Endothelial cell of umbilical vein (primary cell): Measurements from ENCODE around the gene ARHGEF16. TPM values are rescaled to one million over a fixed set of nuclear protein-coding genes. Genes with fewer than 3 reads are reported as not detected.

Source experiments
- BruUV-seq: library from RNA; stranded (reverse); fragments of 400-500 nt; replicated peaks from 2 replicates; lab custom pipeline; 2021; lab: Mats Ljungman, UMichigan
- CTCF ChIA-PET: fragments of 300-600, 350-600 bp; sonication (Branson Sonifier 250); formaldehyde crosslinking; loops from one replicate; lab custom pipeline; 2021; ENCODE audit warnings: antibody characterized with exemption, inconsistent platforms; lab: Charles Lee
- POLR2A ChIA-PET: fragments of 300-600, 350-600 bp; sonication (Branson Sonifier 250); formaldehyde crosslinking; loops from one replicate; lab custom pipeline; 2021; ENCODE audit warnings: antibody characterized with exemption, inconsistent platforms; lab: Charles Lee
- DNase-seq: peaks from one replicate; pipeline ENCODE4 v3.0.0-alpha.2; 2011; ENCODE audit warnings: low read depth, low spot score
- FAIRE-seq: peaks from 2 replicates; lab custom pipeline; 2011; peaks lifted over from hg19 to GRCh38; lab: Jason Lieb, UNC
- H2AFZ ChIP-seq: 2 replicates; pipeline ENCODE4 v1.6.0; 2012; ENCODE audit warnings: low read depth, low read length, control low read depth, inconsistent platforms
- H3K27ac ChIP-seq: 2 replicates; pipeline ENCODE4 v1.5.1; 2011; ENCODE audit warnings: low read depth, mild to moderate bottlenecking, control low read depth, low read length, moderate library complexity; ENCODE audit not compliant: insufficient read depth
- H3K27me3 ChIP-seq, 2 experiments: 2 replicates each; pipeline versions ENCODE4 v1.6.0 to v1.6.1; 2011; ENCODE audit warnings: low read length in 2 of 2, mixed read lengths in 1 of 2; ENCODE audit not compliant: control insufficient read depth in 2 of 2, insufficient read depth in 2 of 2
- H3K36me3 ChIP-seq, 2 experiments: 2 replicates in 1 of 2; 3 replicates in 1 of 2; pipeline ENCODE4 v1.5.1; 2011; ENCODE audit warnings: low read length in 2 of 2, mild to moderate bottlenecking in 1 of 2, moderate library complexity in 1 of 2; ENCODE audit not compliant: control insufficient read depth in 2 of 2, insufficient read depth in 2 of 2; ENCODE audit errors: extremely low read depth in 1 of 2
- H3K4me1 ChIP-seq: 3 replicates; pipeline ENCODE4 v1.5.1; 2011; ENCODE audit warnings: mild to moderate bottlenecking, low read length; ENCODE audit not compliant: control insufficient read depth, insufficient read depth; ENCODE audit errors: extremely low read depth
- H3K4me2 ChIP-seq: 2 replicates; pipeline ENCODE4 v1.6.1; 2011; ENCODE audit warnings: low read length, control low read depth, mixed read lengths; ENCODE audit not compliant: insufficient read depth
- H3K4me3 ChIP-seq, 3 experiments: fragments of 200-600 bp in 1 of 3; sonication (generic), shearing (Covaris generic) in 1 of 3; replicated peaks in 1 of 3; 2 replicates each; pipeline ENCODE4 v1.5.1; 2011 to 2016; ENCODE audit warnings: control low read depth in 3 of 3, low read length in 3 of 3, mild to moderate bottlenecking in 2 of 3, inconsistent platforms in 1 of 3, low read depth in 1 of 3, moderate library complexity in 1 of 3; ENCODE audit not compliant: insufficient read depth in 1 of 3
- H3K79me2 ChIP-seq: 2 replicates; pipeline ENCODE4 v1.6.0; 2012; ENCODE audit warnings: low read length, inconsistent platforms; ENCODE audit not compliant: control insufficient read depth, insufficient read depth
- H3K9ac ChIP-seq: replicated peaks from 2 replicates; pipeline ENCODE3; 2011; ENCODE audit warnings: low read length, control low read depth; ENCODE audit not compliant: insufficient read depth; ENCODE audit errors: extremely low read depth
- H3K9me1 ChIP-seq: replicated peaks from 3 replicates; pipeline ENCODE4 v1.6.0; 2011; ENCODE audit warnings: mild to moderate bottlenecking, low read length; ENCODE audit not compliant: control insufficient read depth, insufficient read depth; ENCODE audit errors: extremely low read depth
- H3K9me3 ChIP-seq: replicated peaks from 2 replicates; pipeline ENCODE4 v1.5.1; 2012; ENCODE audit warnings: low read length, inconsistent platforms; ENCODE audit not compliant: control insufficient read depth, insufficient read depth
- H4K20me1 ChIP-seq: replicated peaks from 2 replicates; pipeline ENCODE3; 2011; ENCODE audit warnings: mild to moderate bottlenecking, low read length; ENCODE audit not compliant: control insufficient read depth, insufficient read depth; ENCODE audit errors: extremely low read depth
- EZH2 ChIP-seq: IDR thresholded peaks from 2 replicates; pipeline ENCODE4 v1.6.1; 2012; ENCODE audit warnings: borderline replicate concordance, low read depth, mild to moderate bottlenecking, moderate library complexity, low read length, inconsistent platforms; ENCODE audit not compliant: severe bottlenecking
- FOS ChIP-seq: IDR thresholded peaks from 2 replicates; pipeline ENCODE4 v1.6.1; 2011; ENCODE audit warnings: mild to moderate bottlenecking, low read length, moderate library complexity, borderline replicate concordance; ENCODE audit not compliant: insufficient read depth
- GATA2 ChIP-seq: IDR thresholded peaks from 2 replicates; pipeline ENCODE4 v1.7.0; 2011; ENCODE audit warnings: low read depth, mild to moderate bottlenecking, moderate library complexity, mixed read lengths, low read length; ENCODE audit not compliant: insufficient read length, insufficient read depth
- JUN ChIP-seq: IDR thresholded peaks from 2 replicates; pipeline ENCODE4 v1.6.1; 2011; ENCODE audit warnings: borderline replicate concordance, low read depth; ENCODE audit not compliant: insufficient read length, insufficient read depth
- MYC ChIP-seq: IDR thresholded peaks from one replicate; pipeline ENCODE4 v1.6.1; 2011; ENCODE audit warnings: mild to moderate bottlenecking, low read depth, low read length
- POLR2A ChIP-seq: IDR thresholded peaks from 2 replicates; pipeline ENCODE4 v1.6.1; 2012; ENCODE audit warnings: low read depth, mild to moderate bottlenecking, control low read depth, low read length
- POLR2AphosphoS5 ChIP-seq: IDR thresholded peaks from 2 replicates; pipeline ENCODE4 v1.6.1; 2012; ENCODE audit warnings: low read depth, mild to moderate bottlenecking, control low read depth, low read length, moderate library complexity; ENCODE audit not compliant: insufficient read depth
- dilution Hi-C: fragments of 300-500 bp; cut with MboI; formaldehyde crosslinking; loops from one replicate; pipeline ENCODE4 v1.15.0; 2019; ENCODE audit warnings: low sequenced_read_pairs; ENCODE audit not compliant: extremely low pct_ligation_motif_present
- intact Hi-C: fragments of 100-400 bp; cut with micrococcal nuclease; formaldehyde crosslinking; loops from one replicate; pipeline ENCODE4 v1.10.0; 2022
- polyA plus RNA-seq, 4 experiments: library from polyadenylated mRNA; depleted of rRNA in 3 of 4; stranded (reverse) in 3 of 4; unstranded in 1 of 4; fragments of >200 nt; gene quantifications; 2 replicates each; pipeline versions ENCODE4 v1.2.1 to v1.2.3, GENCODE V29; 2011 to 2012; ENCODE audit warnings: missing spikeins in 1 of 4
- total RNA-seq: library from RNA; stranded (reverse); gene quantifications from 2 replicates; pipeline ENCODE4 v1.2.3, GENCODE V29; 2021
- TF ChIP-seq, protein P1 (sequence below), 2 donors: IDR thresholded peaks; 1 replicate in 1 of 2; 2 replicates in 1 of 2; pipeline ENCODE4 v1.5.1; 2011; ENCODE audit warnings: low read length in 2 of 2, mild to moderate bottlenecking in 2 of 2, moderate library complexity in 2 of 2, control low read depth in 1 of 2, inconsistent platforms in 1 of 2, low read depth in 1 of 2; ENCODE audit not compliant: insufficient read depth in 1 of 2; ENCODE audit errors: extremely low read depth in 1 of 2
- TF ChIP-seq, protein P2 (sequence below): IDR thresholded peaks from 2 replicates; pipeline ENCODE4 v1.6.1; 2011; ENCODE audit not compliant: insufficient read depth, insufficient read length

The ARHGEF16 gene
- total and polyA plus RNA-seq, 2 donors (not counting 3 experiments of a cell fraction or from before 2014, with no cell fraction given), result 0.52 to 1.3 TPM

DNA sequence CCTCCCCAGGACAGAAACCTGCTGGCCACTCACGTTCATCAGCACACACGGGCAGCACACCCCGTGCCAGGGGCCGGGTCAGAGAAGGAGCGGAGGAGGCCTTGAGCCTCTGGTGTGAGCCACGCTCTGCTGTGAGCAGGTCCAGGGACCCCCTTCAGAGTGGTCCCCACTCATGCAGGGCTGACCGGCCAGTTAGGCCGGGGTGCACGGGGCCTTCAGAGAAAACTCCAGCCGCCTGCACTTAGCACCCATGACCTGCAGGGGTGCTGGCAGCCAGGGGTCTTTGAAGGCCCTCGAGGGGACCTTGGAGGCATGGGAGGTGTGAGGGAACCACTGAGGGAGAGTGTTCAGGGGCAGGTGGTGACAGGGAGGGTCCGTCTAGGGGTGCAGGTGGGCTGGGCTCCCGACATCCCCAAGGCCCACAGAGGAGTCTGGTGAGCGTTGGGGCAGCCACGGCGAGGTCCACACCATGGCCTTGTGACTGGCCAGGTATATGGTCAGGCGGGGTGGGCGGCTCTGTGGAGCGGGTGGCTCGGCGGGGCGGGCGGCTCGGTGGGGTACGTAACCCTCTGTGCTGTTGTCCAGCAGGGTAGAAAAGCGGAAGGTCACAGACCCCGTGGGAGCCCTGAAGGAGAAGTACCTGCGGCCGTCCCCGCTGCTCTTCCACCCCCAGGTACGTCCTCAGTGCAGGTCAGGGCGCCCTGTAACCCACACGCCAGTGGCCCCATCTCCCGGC lies 40.3 kb upstream of the ARHGEF16 start:
- Histone ChIP-seq H3K4me3 (no peak overlapping the region), H3K4me1 (no peaks in the 10 kb centered on the region), H2AFZ (no peak overlapping the region), H3K9ac (no peak overlapping the region), H3K79me2 (no peaks in the 10 kb centered on the region), H4K20me1 (no peaks in the 10 kb centered on the region), H3K9me3 (no peaks in the 10 kb centered on the region), H3K4me2 (no peak overlapping the region), H3K9me1 (no peaks in the 10 kb centered on the region), H3K36me3 (no peaks in the 10 kb centered on the region), H3K27ac (no peak overlapping the region), H3K27me3 (no peaks in the 10 kb centered on the region)
- POLR2A ChIA-PET, result no interaction called here
- dilution Hi-C loops, result no loop called here
- TF ChIP-seq, protein P1, sequence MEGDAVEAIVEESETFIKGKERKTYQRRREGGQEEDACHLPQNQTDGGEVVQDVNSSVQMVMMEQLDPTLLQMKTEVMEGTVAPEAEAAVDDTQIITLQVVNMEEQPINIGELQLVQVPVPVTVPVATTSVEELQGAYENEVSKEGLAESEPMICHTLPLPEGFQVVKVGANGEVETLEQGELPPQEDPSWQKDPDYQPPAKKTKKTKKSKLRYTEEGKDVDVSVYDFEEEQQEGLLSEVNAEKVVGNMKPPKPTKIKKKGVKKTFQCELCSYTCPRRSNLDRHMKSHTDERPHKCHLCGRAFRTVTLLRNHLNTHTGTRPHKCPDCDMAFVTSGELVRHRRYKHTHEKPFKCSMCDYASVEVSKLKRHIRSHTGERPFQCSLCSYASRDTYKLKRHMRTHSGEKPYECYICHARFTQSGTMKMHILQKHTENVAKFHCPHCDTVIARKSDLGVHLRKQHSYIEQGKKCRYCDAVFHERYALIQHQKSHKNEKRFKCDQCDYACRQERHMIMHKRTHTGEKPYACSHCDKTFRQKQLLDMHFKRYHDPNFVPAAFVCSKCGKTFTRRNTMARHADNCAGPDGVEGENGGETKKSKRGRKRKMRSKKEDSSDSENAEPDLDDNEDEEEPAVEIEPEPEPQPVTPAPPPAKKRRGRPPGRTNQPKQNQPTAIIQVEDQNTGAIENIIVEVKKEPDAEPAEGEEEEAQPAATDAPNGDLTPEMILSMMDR (IDR thresholded peaks at IDR 0.05; ENCODE audit: extremely low read depth in 1 of 2, insufficient read depth in 1 of 2, low read depth in 1 of 2, low read length in 2 of 2), result no peak
- TF ChIP-seq JUN (no peak), EZH2 (no peak), POLR2A (no peak), MYC (no peak), FOS (no peak), POLR2AphosphoS5 (no peak), GATA2 (no peak)
- TF ChIP-seq, protein P2, sequence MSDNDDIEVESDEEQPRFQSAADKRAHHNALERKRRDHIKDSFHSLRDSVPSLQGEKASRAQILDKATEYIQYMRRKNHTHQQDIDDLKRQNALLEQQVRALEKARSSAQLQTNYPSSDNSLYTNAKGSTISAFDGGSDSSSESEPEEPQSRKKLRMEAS, result no peak
- DNase-seq (no peak), FAIRE-seq (no peak)
- CTCF ChIA-PET, result no interaction called here
- no TSS peak for BruUV-seq
- intact Hi-C loops, result loop anchor here (10.0 kb wide), 1 partner anchor 769 kb away; no protein-coding TSS in a partner anchor
